Stimulated activated CD8-positive, alpha-beta memory T cell treated with anti-CD3 and anti-CD28 coated beads, Interleukin-12 subunit alpha, Interleukin-12 subunit beta, amount 100 ng/mL, for 1 hour (primary cell): ENCODE measurements around the gene UBE3B.

Experiments used
- DNase-seq: peaks from one replicate; pipeline ENCODE4 v3.0.0-alpha.2; 2020; ENCODE audit warnings: low read depth

Gene UBE3B

GRCh38 chr12:109448707-109449390 lies 28.6 kb upstream of the UBE3B start:
- DNase-seq: no peak

- no peak for DNase-seq
These were observed 27.4 kb upstream of the UBE3B start for GRCh38 chr12:109449845-109450532.

GRCh38 chr12:109450980-109451379 lies 26.5 kb upstream of the UBE3B start:
- no peak for DNase-seq

- no peak for DNase-seq
These were observed 26.0 kb upstream of the UBE3B start for GRCh38 chr12:109451400-109451799.

DNA sequence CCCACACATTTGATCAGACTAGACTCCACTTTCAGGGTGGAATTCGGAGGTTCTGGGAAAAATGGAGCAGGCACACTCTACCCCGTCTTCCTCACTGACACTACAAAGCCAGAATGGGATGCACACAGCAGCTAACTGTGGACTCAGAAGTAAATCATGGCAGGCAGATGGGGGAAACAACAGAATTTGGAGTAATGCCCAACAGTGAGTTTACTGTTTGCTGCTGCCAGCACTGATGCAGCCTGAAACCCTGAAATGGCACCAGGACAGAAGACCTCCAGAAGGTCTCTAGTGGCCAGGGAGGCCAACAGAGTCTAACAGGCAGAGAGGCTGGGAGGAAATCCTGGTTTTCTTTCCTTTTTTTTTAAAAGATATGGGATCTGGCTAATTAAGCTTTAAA lies 24.9 kb upstream of the UBE3B start:
- no peak for DNase-seq

DNA sequence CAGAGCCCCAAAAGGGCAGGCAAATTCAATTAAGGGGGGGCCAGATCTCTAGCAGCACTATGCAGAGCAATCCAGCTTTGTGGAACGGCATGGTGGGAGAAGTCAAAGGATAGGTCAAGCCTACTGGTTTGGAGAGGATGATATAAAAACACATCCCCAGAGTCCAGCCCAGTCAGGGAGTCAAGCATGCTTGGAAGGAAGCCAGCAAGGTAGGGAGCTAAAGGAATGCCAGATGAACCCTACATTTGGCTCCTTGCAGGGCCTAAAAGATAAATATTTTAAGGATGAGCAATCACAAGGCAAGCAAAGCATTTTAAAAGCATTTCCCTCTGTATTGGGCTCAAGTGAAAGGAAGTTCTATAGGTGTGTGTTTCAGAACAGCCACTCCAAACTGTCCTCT lies 21.7 kb upstream of the UBE3B start:
- DNase-seq: no peak

- no peak for DNase-seq
These were observed 19.3 kb upstream of the UBE3B start for GRCh38 chr12:109458086-109458485.

DNA sequence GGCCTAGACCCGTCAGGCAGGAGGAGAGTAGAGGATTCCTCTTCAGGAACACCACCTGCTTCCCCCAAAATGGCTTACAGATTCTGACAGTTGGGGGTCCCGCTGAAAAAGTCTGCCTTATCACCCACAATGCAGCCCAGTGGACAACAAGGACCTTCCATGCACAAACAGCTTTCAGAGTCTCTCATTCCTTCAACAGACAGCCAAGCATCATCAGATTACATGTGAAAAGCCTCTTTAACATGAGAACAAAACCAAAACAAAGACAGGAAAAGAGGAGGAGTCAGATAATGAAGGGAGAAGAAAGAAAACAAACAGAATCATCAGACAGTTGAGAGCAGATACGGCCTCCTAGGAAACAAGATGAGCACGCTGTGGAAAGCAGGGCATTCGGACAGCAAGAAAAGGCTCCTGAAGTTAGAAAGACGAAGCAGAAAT lies 18.6 kb upstream of the UBE3B start:
- no peak for DNase-seq

GRCh38 chr12:109459247-109459646 lies 18.2 kb upstream of the UBE3B start:
- no peak for DNase-seq

GRCh38 chr12:109460538-109460937 lies 16.9 kb upstream of the UBE3B start:
- no peak for DNase-seq

GRCh38 chr12:109461049-109461845 lies 16.2 kb upstream of the UBE3B start:
- no peak for DNase-seq

DNA sequence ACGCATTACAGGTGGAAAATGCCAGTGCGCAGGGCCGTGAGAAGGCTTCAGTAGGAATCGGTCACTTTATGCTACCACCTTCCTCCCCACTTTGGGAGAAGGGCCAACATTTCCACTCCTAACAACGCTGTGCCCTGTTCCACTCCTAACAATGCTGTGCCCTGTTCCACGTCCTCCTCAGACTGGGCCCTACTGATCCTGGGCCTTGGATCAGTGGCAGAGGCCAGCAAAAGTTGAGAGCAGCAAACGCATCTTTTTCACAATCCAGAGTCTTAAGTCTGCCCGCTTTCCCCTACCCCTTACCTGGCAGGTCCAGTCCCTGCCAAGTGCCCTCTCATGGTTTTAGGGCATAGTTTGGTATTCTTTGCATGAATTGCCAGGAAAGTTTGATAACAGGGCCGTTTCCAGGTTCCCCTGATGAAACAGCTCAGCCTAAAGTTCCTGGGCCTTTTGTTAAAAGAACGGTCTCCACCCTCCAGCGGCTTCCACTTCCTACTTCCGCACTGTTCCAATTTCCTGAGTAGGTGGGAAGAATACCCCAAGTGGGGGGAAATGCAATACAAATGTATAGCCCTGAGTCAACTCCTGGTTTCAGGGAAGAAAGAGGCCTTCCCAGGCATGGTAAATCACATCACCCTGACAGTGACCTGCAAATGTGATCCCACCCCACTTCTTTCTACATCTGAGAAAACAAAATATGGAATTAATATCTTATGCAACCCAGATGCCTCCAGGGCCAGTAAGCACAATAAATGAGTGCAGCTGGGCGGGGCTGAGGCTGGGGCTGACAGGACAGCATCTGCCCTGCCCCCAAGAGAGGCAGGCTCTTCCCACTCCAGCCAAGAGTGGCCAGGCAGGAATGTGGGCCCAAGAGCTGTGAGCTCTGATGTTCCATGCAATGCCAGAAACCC lies 15.3 kb upstream of the UBE3B start:
- no peak for DNase-seq

GRCh38 chr12:109462868-109463692 lies 14.4 kb upstream of the UBE3B start:
- DNase-seq: no peak

DNA sequence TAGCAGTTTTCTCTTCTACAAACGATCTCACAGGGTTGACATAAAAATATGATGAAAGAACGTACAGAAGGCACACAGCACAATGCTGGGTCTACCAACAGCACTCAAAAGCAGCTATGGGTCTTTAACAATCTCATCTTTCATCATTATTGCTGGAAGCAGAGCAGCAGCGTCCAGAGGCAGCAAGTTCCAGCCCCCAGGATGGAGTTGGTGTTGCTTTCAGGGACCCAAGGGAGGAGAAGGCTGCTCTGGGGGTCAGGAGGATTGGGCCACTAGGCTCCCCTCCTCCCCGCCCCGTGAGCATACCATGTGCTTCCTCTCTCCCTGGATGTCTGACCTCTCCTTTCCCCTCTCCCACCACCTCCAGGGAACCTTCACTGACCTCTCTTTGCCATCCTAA lies 13.7 kb upstream of the UBE3B start:
- DNase-seq: no peak

DNA sequence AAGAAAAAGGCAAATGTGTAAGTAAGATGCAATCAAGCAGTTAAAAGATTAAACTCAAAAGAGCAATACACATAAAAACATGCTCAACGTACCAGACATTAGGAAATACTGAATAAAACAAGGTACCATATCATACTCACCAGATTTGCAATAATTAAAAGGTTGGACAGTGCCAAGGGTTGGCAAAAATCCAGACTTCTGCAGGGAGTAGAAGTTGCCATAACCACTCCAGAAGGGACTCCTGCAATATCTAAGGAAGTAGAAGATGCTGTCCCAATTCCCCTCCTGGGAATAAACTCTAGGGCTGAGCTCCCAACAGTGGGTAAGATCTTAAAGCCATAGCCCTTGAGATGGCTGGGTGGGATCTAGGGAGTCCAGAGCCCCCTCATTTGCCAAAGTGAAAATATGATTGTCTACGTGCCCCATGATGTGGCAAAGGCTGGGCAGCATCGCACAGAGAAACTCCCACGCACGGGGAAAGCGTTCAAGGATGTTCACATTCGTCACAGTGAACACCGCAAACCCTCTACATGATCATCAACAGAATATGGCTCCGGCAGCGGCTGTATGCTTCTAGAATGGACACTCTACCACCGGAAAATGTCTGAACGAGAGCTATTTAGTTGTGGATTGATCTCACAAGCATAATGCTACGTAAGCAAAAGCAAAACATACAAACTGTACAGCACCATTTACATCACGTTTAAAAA lies 12.6 kb upstream of the UBE3B start:
- DNase-seq: no peak

- DNase-seq: no peak
These were observed 11.1 kb upstream of the UBE3B start for GRCh38 chr12:109466305-109466704.

- DNase-seq: no peak
These were observed 10.6 kb upstream of the UBE3B start for GRCh38 chr12:109466821-109467220.

- no peak for DNase-seq
These were observed 9.3 kb upstream of the UBE3B start for GRCh38 chr12:109467978-109468676.

DNA sequence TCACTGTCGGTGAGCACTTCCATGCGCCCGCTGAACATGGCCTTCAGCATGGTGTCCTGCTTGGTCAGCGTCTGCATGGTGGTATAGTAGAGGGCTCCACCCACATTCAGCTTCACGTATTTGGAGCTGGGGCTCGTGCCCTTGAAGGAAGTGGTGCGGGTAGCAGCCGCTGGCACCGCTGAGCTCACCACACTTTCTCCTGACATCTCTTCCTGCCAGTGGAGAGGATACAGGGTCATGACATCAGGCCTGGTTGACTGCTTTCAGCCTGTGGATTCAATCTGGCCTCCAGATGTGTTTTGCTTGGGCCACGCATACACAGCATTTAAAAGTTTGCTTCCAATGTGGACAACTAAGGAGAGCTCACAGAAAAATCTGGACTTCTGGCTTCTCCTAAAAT lies 7.9 kb upstream of the UBE3B start:
- no peak for DNase-seq

GRCh38 chr12:109473006-109473405 lies 4.4 kb upstream of the UBE3B start:
- no peak for DNase-seq
